SH-SY5Y (cell line): ENCODE data around the gene TEX35.

Experiments used
- GATA2 ChIP-seq: IDR thresholded peaks from 2 replicates; pipeline ENCODE4 v1.6.1; 2011; ENCODE audit warnings: mild to moderate bottlenecking, low read depth, low read length
- GATA3 ChIP-seq: IDR thresholded peaks from 2 replicates; pipeline ENCODE4 v1.6.1; 2011; ENCODE audit warnings: low read depth, mild to moderate bottlenecking, low read length, moderate library complexity

DNA sequence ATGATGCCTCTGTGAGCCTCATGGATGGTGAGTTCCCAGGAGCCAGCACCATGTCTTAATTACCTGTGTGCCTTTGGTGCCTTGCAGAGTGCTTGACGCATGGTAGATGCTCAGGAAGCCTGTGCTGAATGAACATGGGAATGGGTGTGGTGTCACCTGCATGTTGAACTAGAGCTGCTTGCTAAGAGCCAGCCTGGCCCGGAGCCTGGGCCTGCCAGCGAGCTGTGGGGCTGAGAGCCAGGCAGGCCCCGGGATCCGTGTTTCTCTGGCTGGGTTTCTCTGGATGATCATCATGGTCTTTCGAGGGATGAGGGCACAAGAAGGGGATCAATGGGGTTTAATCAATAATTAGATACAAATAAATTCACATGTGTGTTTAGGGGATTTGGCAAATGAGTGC is 6.7 kb upstream of the TEX35 start:
- no peak for TF ChIP-seq GATA3
- no peak for TF ChIP-seq GATA2
